Activated naive CD8-positive, alpha-beta T cell treated with anti-CD3 and anti-CD28 coated beads for 36 hours (primary cell): ENCODE results near the gene SLC24A4. TPM values are rescaled to one million over a fixed set of nuclear protein-coding genes. Genes with fewer than 3 reads are reported as not detected.

ENCODE experiments used
- total RNA-seq, 2 experiments: library from RNA; stranded (reverse); gene quantifications; one replicate each; pipeline ENCODE4 v1.2.3, GENCODE V29; 2021

The SLC24A4 gene
- total RNA-seq, 2 experiments from 2014 or later, result 0.06 to 0.08 TPM

Other genes with a start within 250 kb of the SLC24A4 start
- 10 to 100 TPM; 30.3 to 30.5 TPM for gene ATXN3, start 216.6 kb upstream of the SLC24A4 start, total RNA-seq
- gene NDUFB1, start 201.5 kb upstream of the SLC24A4 start, total RNA-seq, result 100 to 1,000 TPM; 100 to 105 TPM
- 100 to 1,000 TPM; 121 to 123 TPM for gene CPSF2, start 201.2 kb upstream of the SLC24A4 start, total RNA-seq
- 10 to 100 TPM; 59.2 to 59.6 TPM for gene RIN3, start 190.6 kb downstream of the SLC24A4 start, total RNA-seq